Activated CD8-positive, alpha-beta T cell treated with anti-CD3 and anti-CD28 coated beads, Interleukin-2, amount 10 ng/mL, durations not matched to agents 7 days and 5 days (primary cell): Measurements from ENCODE around the gene HNRNPAB. TPM values are rescaled to one million over a fixed set of nuclear protein-coding genes. Genes with fewer than 3 reads are reported as not detected.

Experiments
- ATAC-seq: fragments of 150-1000 bp; cut with Tn5 transposase; one replicate; pipeline ENCODE4 v1.10.0; 2021; ENCODE audit warnings: moderate library complexity
- CTCF ChIA-PET: fragments of 350-600 bp; sonication (Branson Sonifier 250); formaldehyde crosslinking; loops from one replicate; lab custom pipeline; 2021; ENCODE audit warnings: antibody characterized with exemption; lab: Charles Lee
- POLR2A ChIA-PET: fragments of 350-600 bp; sonication (Branson Sonifier 250); formaldehyde crosslinking; loops from one replicate; lab custom pipeline; 2021; ENCODE audit warnings: antibody characterized with exemption; lab: Charles Lee
- DNase-seq: peaks from one replicate; pipeline ENCODE4 v3.0.0-alpha.2; 2020
- H3K27ac Mint-ChIP-seq: one replicate; pipeline ENCODE4 v1.8.0; 2021; ENCODE audit warnings: mild to moderate bottlenecking, mixed read lengths
- H3K27me3 Mint-ChIP-seq: one replicate; pipeline ENCODE4 v1.8.0; 2021; ENCODE audit warnings: low read depth, mixed read lengths
- H3K36me3 Mint-ChIP-seq: one replicate; pipeline ENCODE4 v1.8.0; 2021; ENCODE audit warnings: low read depth, mixed read lengths
- H3K4me1 Mint-ChIP-seq: one replicate; pipeline ENCODE4 v1.8.0; 2021; ENCODE audit warnings: low read depth, mixed read lengths
- H3K4me3 Mint-ChIP-seq: one replicate; pipeline ENCODE4 v1.8.0; 2021; ENCODE audit warnings: mild to moderate bottlenecking, mixed read lengths
- H3K9me3 Mint-ChIP-seq: one replicate; pipeline ENCODE4 v1.8.0; 2022; ENCODE audit warnings: mixed read lengths; ENCODE audit not compliant: insufficient read depth
- total RNA-seq, 2 experiments: library from RNA; stranded (reverse); gene quantifications; one replicate each; pipeline ENCODE4 v1.2.3, GENCODE V29; 2021

The HNRNPAB gene
- total RNA-seq, 2 experiments from 2014 or later = 335 to 336 TPM

- Mint-ChIP-seq H3K4me1 (peaks cover 47% of the 10 kb centered on the region), H3K27me3 (peaks cover 2% of the 10 kb centered on the region), H3K27ac (peak overlapping the region; percentile 76), H3K36me3 (peaks cover 73% of the 10 kb centered on the region), H3K4me3 (peak overlapping the region; percentile 89), H3K9me3 (no peaks in the 10 kb centered on the region)
- ChIA-PET POLR2A (interaction anchor here (3.9 kb wide), 1 partner anchor 9 kb away, joined by 21 read pairs; no protein-coding TSS in a partner anchor), CTCF (interaction anchor here (0.6 to 1.6 kb wide), 2 partner anchors 28 to 131 kb away, joined by 3 to 6 read pairs; no protein-coding TSS in a partner anchor)
- no peak for DNase-seq
- no peak for ATAC-seq
These were observed 3.0 kb downstream of the HNRNPAB start for GRCh38 chr5:178207183-178207916.

- peak overlapping the region; percentile 21 for H3K27ac Mint-ChIP-seq
- DNase-seq (no peak), ATAC-seq (no peak)
- H3K4me1 Mint-ChIP-seq = peaks cover 45% of the 10 kb centered on the region
- peaks cover 79% of the 10 kb centered on the region for H3K36me3 Mint-ChIP-seq
- peak overlapping the region; percentile 89 for H3K4me3 Mint-ChIP-seq
- POLR2A ChIA-PET = interaction anchor here (3.9 kb wide), 1 partner anchor 8 kb away, joined by 21 read pairs; no protein-coding TSS in a partner anchor
- H3K9me3 Mint-ChIP-seq = no peaks in the 10 kb centered on the region
- CTCF ChIA-PET = no interaction called here
- H3K27me3 Mint-ChIP-seq = peaks cover 2% of the 10 kb centered on the region
These were observed 3.6 kb downstream of the HNRNPAB start for GRCh38 chr5:178207917-178208280.

- no peak for ATAC-seq
- H3K27me3 Mint-ChIP-seq = peaks cover 2% of the 10 kb centered on the region
- ChIA-PET POLR2A (interaction anchor here (1.3 kb wide), 1 partner anchor 23 kb away, joined by 5 read pairs; no protein-coding TSS in a partner anchor), CTCF (no interaction called here)
- no peak for DNase-seq
- no peaks in the 10 kb centered on the region for H3K9me3 Mint-ChIP-seq
- no peak overlapping the region for H3K4me3 Mint-ChIP-seq
- peaks cover 47% of the 10 kb centered on the region for H3K4me1 Mint-ChIP-seq
- peak overlapping the region; percentile 55 for H3K27ac Mint-ChIP-seq
- peaks cover 86% of the 10 kb centered on the region for H3K36me3 Mint-ChIP-seq
These were observed 4.4 kb downstream of the HNRNPAB start for GRCh38 chr5:178208540-178209227.

- ChIA-PET POLR2A (interaction anchor here (1.1 to 1.3 kb wide), 2 partner anchors 22 to 90 kb away, joined by 3 to 5 read pairs; no protein-coding TSS in a partner anchor), CTCF (no interaction called here)
- DNase-seq = no peak
- Mint-ChIP-seq H3K27me3 (no peaks in the 10 kb centered on the region), H3K36me3 (peaks cover 89% of the 10 kb centered on the region), H3K4me1 (peaks cover 49% of the 10 kb centered on the region), H3K9me3 (no peaks in the 10 kb centered on the region), H3K4me3 (no peak overlapping the region), H3K27ac (peak overlapping the region; percentile 60)
- no peak for ATAC-seq
These were observed 5.2 kb downstream of the HNRNPAB start for GRCh38 chr5:178209334-178210072.

GRCh38 chr5:178210073-178210535 is 5.8 kb downstream of the HNRNPAB start:
- POLR2A ChIA-PET = interaction anchor here (1.1 to 1.3 kb wide), 2 partner anchors 21 to 91 kb away, joined by 3 to 5 read pairs; no protein-coding TSS in a partner anchor
- H3K4me1 Mint-ChIP-seq = peaks cover 49% of the 10 kb centered on the region
- ATAC-seq (no peak), DNase-seq (no peak)
- H3K36me3 Mint-ChIP-seq = peaks cover 94% of the 10 kb centered on the region
- peak overlapping the region; percentile 64 for H3K27ac Mint-ChIP-seq
- H3K9me3 Mint-ChIP-seq = no peaks in the 10 kb centered on the region
- H3K4me3 Mint-ChIP-seq = no peak overlapping the region
- CTCF ChIA-PET = no interaction called here
- H3K27me3 Mint-ChIP-seq = no peaks in the 10 kb centered on the region

- Mint-ChIP-seq H3K27ac (peak overlapping the region; percentile 15), H3K4me1 (peaks cover 49% of the 10 kb centered on the region), H3K4me3 (no peak overlapping the region), H3K9me3 (no peaks in the 10 kb centered on the region), H3K36me3 (peaks cover 93% of the 10 kb centered on the region), H3K27me3 (no peaks in the 10 kb centered on the region)
- no peak for DNase-seq
- POLR2A ChIA-PET = no interaction called here
- ATAC-seq = no peak
- CTCF ChIA-PET = no interaction called here
These were observed 6.4 kb downstream of the HNRNPAB start for GRCh38 chr5:178210686-178211085.

- Mint-ChIP-seq H3K9me3 (no peaks in the 10 kb centered on the region), H3K27ac (peak overlapping the region; percentile 67), H3K4me1 (peaks cover 49% of the 10 kb centered on the region), H3K36me3 (peaks cover 90% of the 10 kb centered on the region), H3K27me3 (no peaks in the 10 kb centered on the region), H3K4me3 (peak overlapping the region; percentile 31)
- ATAC-seq = no peak
- ChIA-PET POLR2A (interaction anchor here (0.6 kb wide), 1 partner anchor 91 kb away, joined by 3 read pairs; no protein-coding TSS in a partner anchor), CTCF (no interaction called here)
- no peak for DNase-seq
These were observed 7.0 kb downstream of the HNRNPAB start for GRCh38 chr5:178211095-178212048.

- no peak overlapping the region for H3K4me3 Mint-ChIP-seq
- peak overlapping the region; percentile 64 for H3K27ac Mint-ChIP-seq
- H3K4me1 Mint-ChIP-seq = peaks cover 43% of the 10 kb centered on the region
- peaks cover 86% of the 10 kb centered on the region for H3K36me3 Mint-ChIP-seq
- DNase-seq = no peak
- ChIA-PET CTCF (interaction anchor here (1.4 kb wide), 1 partner anchor 23 kb away, joined by 4 read pairs; no protein-coding TSS in a partner anchor), POLR2A (interaction anchor here (0.6 to 1.2 kb wide), 3 partner anchors 12 to 92 kb away, joined by 3 to 4 read pairs (median 3); no protein-coding TSS in a partner anchor)
- no peak for ATAC-seq
- no peaks in the 10 kb centered on the region for H3K9me3 Mint-ChIP-seq
- H3K27me3 Mint-ChIP-seq = no peaks in the 10 kb centered on the region
These were observed 8.1 kb downstream of the HNRNPAB start for GRCh38 chr5:178212241-178213002.

- peaks cover 81% of the 10 kb centered on the region for H3K36me3 Mint-ChIP-seq
- POLR2A ChIA-PET = interaction anchor here (0.7 to 1.4 kb wide), 3 partner anchors 9 to 69 kb away, joined by 3 to 6 read pairs (median 4); partner anchors contain the start of gene HNRNPAB
- no peak overlapping the region for H3K27ac Mint-ChIP-seq
- no peak overlapping the region for H3K4me3 Mint-ChIP-seq
- ATAC-seq (no peak), DNase-seq (no peak)
- no peaks in the 10 kb centered on the region for H3K9me3 Mint-ChIP-seq
- no peaks in the 10 kb centered on the region for H3K27me3 Mint-ChIP-seq
- peaks cover 37% of the 10 kb centered on the region for H3K4me1 Mint-ChIP-seq
- CTCF ChIA-PET = interaction anchor here (1.4 kb wide), 1 partner anchor 22 kb away, joined by 4 read pairs; no protein-coding TSS in a partner anchor
These were observed 8.7 kb downstream of the HNRNPAB start for GRCh38 chr5:178213003-178213461.

GRCh38 chr5:178213748-178214151 is 9.4 kb downstream of the HNRNPAB start:
- peak overlapping the region; percentile 51 for H3K27ac Mint-ChIP-seq

More at GRCh38 chr5:178213748-178214151, 9.4 kb downstream of the HNRNPAB start:
- H3K4me3 Mint-ChIP-seq = no peak overlapping the region
- CTCF ChIA-PET = interaction anchor here (1.4 kb wide), 1 partner anchor 21 kb away, joined by 4 read pairs; no protein-coding TSS in a partner anchor
- no peaks in the 10 kb centered on the region for H3K9me3 Mint-ChIP-seq
- H3K27me3 Mint-ChIP-seq = no peaks in the 10 kb centered on the region
- H3K4me1 Mint-ChIP-seq = peaks cover 32% of the 10 kb centered on the region
- H3K36me3 Mint-ChIP-seq = peaks cover 81% of the 10 kb centered on the region
- DNase-seq (peak; percentile 21), ATAC-seq (no peak)
- POLR2A ChIA-PET = interaction anchor here (0.9 to 1.4 kb wide), 2 partner anchors 10 to 18 kb away, joined by 3 to 6 read pairs; partner anchors contain the start of gene HNRNPAB
